BJ (cell line): ENCODE results near the gene ATP8B1. TPM values are rescaled to one million over a fixed set of nuclear protein-coding genes. Genes with fewer than 3 reads are reported as not detected.

ENCODE experiments used
- CTCF ChIA-PET: fragments of 350-600 bp; formaldehyde crosslinking; extraction: SDS; loops from one replicate; lab custom pipeline; 2021; ENCODE audit warnings: antibody characterized with exemption, inconsistent platforms; lab: Yijun Ruan, JAX
- POLR2A ChIA-PET: fragments of 300-600 bp; sonication (Branson Sonifier 250); formaldehyde crosslinking; extraction: SDS; loops from one replicate; lab custom pipeline; 2021; ENCODE audit warnings: antibody characterized with exemption; lab: Charles Lee
- DNase-seq: peaks from one replicate; pipeline ENCODE4 v3.0.0-alpha.2; 2011; ENCODE audit warnings: low read depth
- H3K27me3 ChIP-seq: 2 replicates; pipeline ENCODE4 v1.6.0; 2011; ENCODE audit warnings: low read length; ENCODE audit not compliant: control insufficient read depth, insufficient read depth
- H3K36me3 ChIP-seq: 2 replicates; pipeline ENCODE4 v1.5.1; 2011; ENCODE audit warnings: low read length; ENCODE audit not compliant: control insufficient read depth, insufficient read depth
- H3K4me3 ChIP-seq: 2 replicates; pipeline ENCODE4 v1.5.1; 2011; ENCODE audit warnings: low read depth, mild to moderate bottlenecking, control low read depth, low read length
- polyA plus RNA-seq: library from polyadenylated mRNA; depleted of rRNA; stranded (reverse); fragments of >200 nt; gene quantifications from 2 replicates; pipeline ENCODE4 v1.2.3, GENCODE V29; 2011
- TF ChIP-seq, protein P1 (sequence below): IDR thresholded peaks from 2 replicates; pipeline ENCODE4 v1.5.1; 2011; ENCODE audit warnings: low read depth, mild to moderate bottlenecking, control low read depth, inconsistent platforms, low read length, moderate library complexity; ENCODE audit not compliant: insufficient read depth

The ATP8B1 gene
- polyA plus RNA-seq, 1 experiment = 53.3 TPM

DNA sequence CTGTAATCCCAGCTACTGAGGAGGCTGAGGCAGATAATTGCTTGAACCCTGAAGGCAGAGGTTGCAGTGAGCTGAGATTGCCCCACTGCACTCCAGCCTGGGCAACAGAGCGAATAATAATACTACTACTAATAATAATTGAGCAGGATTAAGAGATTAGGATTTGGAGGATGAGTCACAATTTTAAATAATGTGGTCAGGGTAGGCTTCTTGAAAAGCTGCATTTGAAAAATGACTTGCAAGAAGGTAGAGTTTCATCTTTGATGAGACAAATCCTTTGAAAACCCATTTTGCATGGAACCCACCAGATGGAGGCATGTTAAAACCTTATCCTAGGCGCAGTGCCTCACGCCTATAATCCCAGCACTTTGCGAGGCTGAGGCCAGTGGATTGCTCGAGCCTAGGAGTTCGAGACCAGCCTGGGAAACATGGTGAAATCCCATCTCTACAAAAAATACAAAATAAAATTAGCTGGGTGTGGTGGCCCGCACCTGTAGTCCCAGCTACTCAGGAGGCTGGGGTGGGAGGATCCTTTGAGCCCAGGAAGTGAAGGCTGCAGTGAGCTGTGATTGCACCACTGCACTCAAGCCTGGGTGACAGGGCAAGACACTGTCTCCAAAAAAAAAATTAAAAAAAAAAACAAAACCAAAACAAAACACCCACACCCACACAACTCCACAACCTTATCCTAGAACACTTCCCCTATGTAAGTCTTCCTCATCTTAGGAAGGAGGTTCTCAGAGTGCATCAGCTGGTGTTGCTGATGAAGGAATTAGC, 3.3 kb upstream of the ATP8B1 start:
- H3K36me3 ChIP-seq = no peaks in the 10 kb centered on the region
- ChIA-PET POLR2A (interaction anchor here (0.5 kb wide), 1 partner anchor 790 kb away, joined by 3 read pairs; no protein-coding TSS in a partner anchor), CTCF (interaction anchor here (0.8 to 1.6 kb wide), 2 partner anchors 9 to 20 kb away, joined by 3 read pairs; no protein-coding TSS in a partner anchor)
- no peaks in the 10 kb centered on the region for H3K27me3 ChIP-seq
- TF ChIP-seq, protein P1, sequence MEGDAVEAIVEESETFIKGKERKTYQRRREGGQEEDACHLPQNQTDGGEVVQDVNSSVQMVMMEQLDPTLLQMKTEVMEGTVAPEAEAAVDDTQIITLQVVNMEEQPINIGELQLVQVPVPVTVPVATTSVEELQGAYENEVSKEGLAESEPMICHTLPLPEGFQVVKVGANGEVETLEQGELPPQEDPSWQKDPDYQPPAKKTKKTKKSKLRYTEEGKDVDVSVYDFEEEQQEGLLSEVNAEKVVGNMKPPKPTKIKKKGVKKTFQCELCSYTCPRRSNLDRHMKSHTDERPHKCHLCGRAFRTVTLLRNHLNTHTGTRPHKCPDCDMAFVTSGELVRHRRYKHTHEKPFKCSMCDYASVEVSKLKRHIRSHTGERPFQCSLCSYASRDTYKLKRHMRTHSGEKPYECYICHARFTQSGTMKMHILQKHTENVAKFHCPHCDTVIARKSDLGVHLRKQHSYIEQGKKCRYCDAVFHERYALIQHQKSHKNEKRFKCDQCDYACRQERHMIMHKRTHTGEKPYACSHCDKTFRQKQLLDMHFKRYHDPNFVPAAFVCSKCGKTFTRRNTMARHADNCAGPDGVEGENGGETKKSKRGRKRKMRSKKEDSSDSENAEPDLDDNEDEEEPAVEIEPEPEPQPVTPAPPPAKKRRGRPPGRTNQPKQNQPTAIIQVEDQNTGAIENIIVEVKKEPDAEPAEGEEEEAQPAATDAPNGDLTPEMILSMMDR = no peak
- no peak overlapping the region for H3K4me3 ChIP-seq
- no peak for DNase-seq

DNA sequence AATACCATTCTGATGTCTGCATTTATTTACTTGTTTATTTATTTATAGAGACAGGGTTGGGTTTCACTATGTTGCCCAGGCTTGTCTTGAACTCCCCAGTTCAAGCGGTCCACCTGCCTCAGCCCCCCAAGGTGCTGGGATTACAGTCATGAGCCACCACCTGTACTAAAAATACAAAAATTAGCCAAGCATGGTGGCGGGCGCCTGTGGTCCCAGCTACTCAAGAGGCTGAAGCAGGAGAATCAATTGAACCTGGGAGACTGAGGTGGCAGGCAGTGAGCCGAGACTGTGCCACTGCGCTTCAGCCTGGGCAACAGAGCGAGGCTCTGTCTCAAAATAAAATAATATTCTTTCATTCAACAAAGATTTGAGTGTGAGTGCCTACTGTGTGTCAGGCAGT, 2.0 kb upstream of the ATP8B1 start:
- no peaks in the 10 kb centered on the region for H3K27me3 ChIP-seq
- POLR2A ChIA-PET = no interaction called here
- no peaks in the 10 kb centered on the region for H3K36me3 ChIP-seq

DNA sequence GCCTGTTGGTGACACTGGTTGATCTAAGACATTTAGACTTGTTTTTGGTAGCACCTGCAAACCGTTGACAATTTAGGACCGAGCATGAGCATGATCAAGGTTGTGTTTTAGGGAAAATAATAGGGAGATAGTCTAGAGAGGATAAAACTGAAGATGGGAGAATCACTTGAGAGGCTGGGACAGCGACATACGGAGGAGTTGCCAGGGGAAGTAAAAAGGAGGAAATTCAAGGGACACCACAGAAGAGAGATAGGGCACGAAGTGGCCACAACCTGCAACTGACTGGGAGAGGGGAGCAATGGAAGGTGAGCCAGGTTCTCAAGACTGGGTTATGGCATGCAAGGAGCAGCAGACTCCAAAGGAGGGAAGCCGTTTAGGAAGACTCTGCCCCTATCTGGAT, 1.4 kb upstream of the ATP8B1 start:
- no peak for DNase-seq
- TF ChIP-seq, protein P1 = no peak
- Histone ChIP-seq H3K36me3 (no peaks in the 10 kb centered on the region), H3K27me3 (no peaks in the 10 kb centered on the region), H3K4me3 (no peak overlapping the region)
- POLR2A ChIA-PET = no interaction called here
- CTCF ChIA-PET = no interaction called here

More for the DNA sequence above, 2.0 kb upstream of the ATP8B1 start:
- DNase-seq = no peak
- CTCF ChIA-PET = no interaction called here
- H3K4me3 ChIP-seq = no peak overlapping the region
- TF ChIP-seq, protein P1 = no peak

DNA sequence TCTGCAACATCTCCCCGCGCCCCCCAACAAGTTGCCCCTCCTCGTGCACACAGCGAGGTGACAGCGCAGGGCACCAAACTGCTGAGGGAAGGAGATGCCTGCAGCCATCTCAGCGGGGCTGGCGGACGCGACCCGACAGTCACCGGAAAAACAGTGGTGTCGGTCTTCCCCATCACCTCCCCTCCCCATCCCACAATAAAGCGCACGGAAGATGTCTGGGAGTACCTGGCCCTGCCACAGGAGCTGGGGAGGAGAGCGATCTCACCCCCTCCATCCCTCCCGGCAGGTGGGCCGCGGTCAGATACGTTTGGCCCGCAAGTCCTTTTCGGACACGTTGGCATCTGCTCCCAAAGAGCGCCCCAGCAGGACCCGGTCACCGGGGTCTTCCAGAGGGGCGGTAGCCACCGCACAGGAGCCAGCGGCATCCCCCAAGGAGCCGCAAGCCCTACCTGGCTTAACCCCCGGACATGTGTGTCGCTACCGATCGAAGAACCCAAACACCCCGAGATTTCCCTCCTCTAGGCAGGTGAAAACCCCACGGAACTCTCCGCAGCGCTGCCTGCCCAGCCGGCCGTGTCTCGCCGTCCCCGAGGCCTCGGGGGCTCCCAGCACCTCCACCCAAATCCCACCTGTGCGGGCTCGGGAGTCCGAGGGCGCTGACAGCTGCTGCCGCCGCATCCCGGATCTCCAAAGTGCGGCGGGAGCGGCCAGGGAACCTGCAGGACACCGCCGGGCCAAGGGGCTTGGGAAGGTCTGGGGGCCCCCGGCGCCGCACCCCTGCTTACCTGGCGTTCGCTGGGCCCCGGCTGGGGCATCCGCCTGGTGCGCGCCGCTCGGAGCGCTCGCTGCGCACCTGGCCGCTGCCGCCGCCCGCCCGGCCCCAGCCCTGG, 657 bp downstream of the ATP8B1 start:
- no peaks in the 10 kb centered on the region for H3K36me3 ChIP-seq
- ChIA-PET POLR2A (no interaction called here), CTCF (interaction anchor here (0.6 kb wide), 1 partner anchor 22 kb away, joined by 3 read pairs; no protein-coding TSS in a partner anchor)
- no peak for DNase-seq
- H3K4me3 ChIP-seq = peak overlapping the region; percentile 94
- H3K27me3 ChIP-seq = no peaks in the 10 kb centered on the region
- TF ChIP-seq, protein P1 = no peak

DNA sequence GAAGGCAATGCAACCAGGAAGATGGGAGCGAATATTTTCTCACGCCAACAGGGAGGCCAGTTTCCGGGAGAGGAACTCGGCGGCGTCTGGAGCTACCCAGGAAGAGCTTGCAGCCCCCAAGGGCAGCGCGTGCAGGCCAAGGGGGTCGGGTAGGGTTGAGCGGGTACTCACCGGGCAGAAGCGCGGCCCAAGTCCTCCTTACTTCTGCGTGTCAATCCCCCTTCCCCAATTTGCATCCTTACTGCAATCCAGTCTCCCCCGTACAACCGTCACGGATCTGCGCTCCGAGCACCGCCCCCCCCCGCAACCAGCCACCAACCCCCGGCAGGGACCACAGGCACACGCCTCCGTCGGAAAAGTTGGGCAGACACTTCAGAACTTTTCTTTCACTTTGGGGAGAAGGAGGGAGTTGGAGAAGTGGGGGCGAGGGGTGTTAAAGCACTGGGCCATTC, 1.3 kb downstream of the ATP8B1 start:
- ChIA-PET CTCF (interaction anchor here (0.6 kb wide), 1 partner anchor 56 kb away, joined by 3 read pairs; no protein-coding TSS in a partner anchor), POLR2A (no interaction called here)
- TF ChIP-seq, protein P1 = no peak
- Histone ChIP-seq H3K27me3 (no peaks in the 10 kb centered on the region), H3K4me3 (peak overlapping the region; percentile 94), H3K36me3 (no peaks in the 10 kb centered on the region)
- DNase-seq = no peak
